ENCODE results near the gene LIPF. TPM values are rescaled to one million over a fixed set of nuclear protein-coding genes. Genes with fewer than 3 reads are reported as not detected.

The LIPF gene
- total RNA-seq, 1 experiment from 2014 or later = not detected

GRCh38 chr10:88687853-88688467, 23.7 kb downstream of the LIPF start:
- no peaks in the 10 kb centered on the region for H3K36me3 Mint-ChIP-seq (ENCODE audit: insufficient read depth in 1 of 3, low read depth in 3 of 3)
- Histone ChIP-seq H3K23ac (ENCODE audit: insufficient read length, low read depth, low read length) (no peak overlapping the region), H3K18ac (ENCODE audit: insufficient read length, low read depth, low read length) (no peak overlapping the region), H3K79me2 (ENCODE audit: insufficient read depth, low read length) (no peaks in the 10 kb centered on the region), H3K14ac (ENCODE audit: insufficient read depth, low read length) (no peak overlapping the region), H3K4me1 (ENCODE audit: insufficient read depth, low read length) (no peaks in the 10 kb centered on the region), H3K27ac (ENCODE audit: insufficient read length, low read depth, low read length) (no peak overlapping the region), H4K5ac (ENCODE audit: insufficient read length, low read depth, low read length) (no peak overlapping the region), H4K91ac (ENCODE audit: insufficient read length, low read depth, low read length) (no peak overlapping the region), H3K56ac (ENCODE audit: insufficient read length, low read depth, low read length) (no peak overlapping the region), H3K4ac (ENCODE audit: low read depth, low read length) (no peak overlapping the region), H4K20me1 (ENCODE audit: control insufficient read depth, insufficient read depth, insufficient read length) (no peaks in the 10 kb centered on the region), H3K4me2 (ENCODE audit: insufficient read depth, insufficient read length, low read length) (no peak overlapping the region), H2AFZ (ENCODE audit: low read length) (no peak overlapping the region), H3K9ac (ENCODE audit: extremely low read depth, insufficient read length, low read length) (no peak overlapping the region), H2BK5ac (ENCODE audit: insufficient read length, low read length) (no peak overlapping the region), H3K9me3 (ENCODE audit: control insufficient read depth, low read depth, low read length) (no peaks in the 10 kb centered on the region), H3K27me3 (ENCODE audit: insufficient read depth, low read length) (no peaks in the 10 kb centered on the region), H3T11ph (ENCODE audit: low read length) (no peak overlapping the region), H2BK15ac (ENCODE audit: low read depth, low read length) (no peak overlapping the region), H3K23me2 (ENCODE audit: insufficient read length, low read depth, low read length, poor library complexity, severe bottlenecking) (no peaks in the 10 kb centered on the region), H4K8ac (replicated peaks; ENCODE audit: insufficient read length, low read depth, low read length) (no peak overlapping the region), H3K79me1 (ENCODE audit: insufficient read depth, low read depth, low read length, poor library complexity, severe bottlenecking) (no peaks in the 10 kb centered on the region), H2BK20ac (ENCODE audit: low read depth, low read length, poor library complexity, severe bottlenecking) (no peak overlapping the region), H2BK12ac (ENCODE audit: insufficient read length, low read depth, low read length) (no peak overlapping the region), H2BK120ac (ENCODE audit: low read depth, low read length, poor library complexity, severe bottlenecking) (no peak overlapping the region), H2AK5ac (ENCODE audit: insufficient read length, low read length) (no peak overlapping the region)
- H3K27ac Mint-ChIP-seq = no peak overlapping the region
- no peak overlapping the region for H3K4me3 Mint-ChIP-seq
- peaks cover 31% of the 10 kb centered on the region for H3K27me3 Mint-ChIP-seq (ENCODE audit: low read depth)
- TF ChIP-seq CTCF (conservative IDR thresholded peaks at IDR 0.05) = peak; percentile 78
- H3K9me3 Mint-ChIP-seq = no peaks in the 10 kb centered on the region
- no peak for DNase-seq
- no peaks in the 10 kb centered on the region; a peak in 1 of 4 replicates for H3K4me1 Mint-ChIP-seq
